ENCODE measurements around the gene DNAJB13.

The DNAJB13 gene

GRCh38 chr11:73998846-73999575 is 48.2 kb downstream of the DNAJB13 start:
- DNase-seq (ENCODE audit: low read depth in 3 of 3, low spot score in 1 of 3) = no peak

GRCh38 chr11:73999581-74000306 is 48.9 kb downstream of the DNAJB13 start:
- no peak for DNase-seq (ENCODE audit: low read depth in 3 of 3, low spot score in 1 of 3)

- DNase-seq (ENCODE audit: low read depth in 3 of 3, low spot score in 1 of 3) = no peak
These were observed 49.7 kb downstream of the DNAJB13 start for GRCh38 chr11:74000307-74001133.

GRCh38 chr11:74001822-74002286 is 51.0 kb downstream of the DNAJB13 start:
- DNase-seq (ENCODE audit: low read depth in 3 of 3, low spot score in 1 of 3) = no peak

GRCh38 chr11:74002832-74003231 is 52.0 kb downstream of the DNAJB13 start:
- no peak for DNase-seq (ENCODE audit: low read depth in 3 of 3, low spot score in 1 of 3)

GRCh38 chr11:74004046-74004695 is 53.3 kb downstream of the DNAJB13 start:
- no peak for DNase-seq (ENCODE audit: low read depth in 3 of 3, low spot score in 1 of 3)

- DNase-seq (ENCODE audit: low read depth in 3 of 3, low spot score in 1 of 3) = peak; percentile 54 to 73 (median 71)
These were observed 54.2 kb downstream of the DNAJB13 start for GRCh38 chr11:74004759-74005615.

- DNase-seq (ENCODE audit: low read depth in 3 of 3, low spot score in 1 of 3) = no peak
These were observed 55.1 kb downstream of the DNAJB13 start for GRCh38 chr11:74005721-74006517.

- DNase-seq (ENCODE audit: low read depth in 3 of 3, low spot score in 1 of 3) = no peak
These were observed 56.0 kb downstream of the DNAJB13 start for GRCh38 chr11:74006743-74007304.

GRCh38 chr11:74007691-74008372 is 57.0 kb downstream of the DNAJB13 start:
- DNase-seq (ENCODE audit: low read depth in 3 of 3, low spot score in 1 of 3) = no peak

GRCh38 chr11:74008373-74009229 is 57.8 kb downstream of the DNAJB13 start, which contains the start of gene UCP3:
Gene UCP3 (minus strand): TSS chr11:74009085. CDS start chr11:74007042, 2,043 bp downstream.
- no peak for DNase-seq (ENCODE audit: low read depth in 3 of 3, low spot score in 1 of 3)

GRCh38 chr11:74009230-74009547 is 58.4 kb downstream of the DNAJB13 start:
- DNase-seq (ENCODE audit: low read depth in 3 of 3, low spot score in 1 of 3) = no peak

- no peak for DNase-seq (ENCODE audit: low read depth in 3 of 3, low spot score in 1 of 3)
These were observed 59.0 kb downstream of the DNAJB13 start for GRCh38 chr11:74009675-74010305.

- DNase-seq (ENCODE audit: low read depth in 3 of 3, low spot score in 1 of 3) = no peak
These were observed 59.8 kb downstream of the DNAJB13 start for GRCh38 chr11:74010306-74011300.

- DNase-seq (ENCODE audit: low read depth in 3 of 3, low spot score in 1 of 3) = no peak
These were observed 60.7 kb downstream of the DNAJB13 start for GRCh38 chr11:74011360-74012073.

Measured in stimulated activated CD4-positive, alpha-beta T cell treated with anti-CD3 and anti-CD28 coated beads, TNF-alpha, amount 100 ng/mL, for 1 hour (primary cell).